Umbilical cord (tissue), 2 donors: ENCODE measurements around the gene UBAP1L. TPM values are rescaled to one million over a fixed set of nuclear protein-coding genes. Genes with fewer than 3 reads are reported as not detected.
A peak's percentile ranks its signal among the peaks of the same experiment; 100 is the strongest.
"Not testable (repeated sequence)": the region's sequence is repeated elsewhere in the genome, so short reads cannot be mapped to it uniquely, and the experiment has no call there.

Experiments
- DNase-seq: peaks from one replicate; pipeline ENCODE4 v3.0.0-alpha.2; 2015; ENCODE audit warnings: low spot score
- total RNA-seq: library from RNA; depleted of rRNA; stranded (reverse); fragments of >200 nt; gene quantifications from one replicate; pipeline ENCODE4 v1.2.3, GENCODE V29; 2014; ENCODE audit warnings: low replicate concordance; ENCODE audit not compliant: insufficient read depth

UBAP1L gene
- 2.2 TPM for total RNA-seq

- DNase-seq: no peak
Measured at GRCh38 chr15:65115086-65115485, at the start of gene UBAP1L. UBAP1L (minus strand) TSS chr15:65115200; CDS start chr15:65106215, 8,985 bp downstream.

- DNase-seq: no peak
Measured at GRCh38 chr15:65164139-65164538, 49.1 kb upstream of the UBAP1L start.

GRCh38 chr15:65163041-65163440 lies 48.0 kb upstream of the UBAP1L start:
- DNase-seq: no peak

- no peak for DNase-seq
Measured at GRCh38 chr15:65156692-65157091, 41.7 kb upstream of the UBAP1L start.

GRCh38 chr15:65154720-65155119 lies 39.7 kb upstream of the UBAP1L start:
- no peak for DNase-seq

- DNase-seq: no peak
Measured at GRCh38 chr15:65147902-65148301, 32.9 kb upstream of the UBAP1L start.

GRCh38 chr15:65146438-65146837 lies 31.4 kb upstream of the UBAP1L start:
- no peak for DNase-seq

- DNase-seq: not testable (repeated sequence)
Measured at GRCh38 chr15:65138631-65139030, 23.6 kb upstream of the UBAP1L start.

- DNase-seq: not testable (repeated sequence)
Measured at GRCh38 chr15:65137893-65138292, 22.9 kb upstream of the UBAP1L start.

- not testable (repeated sequence) for DNase-seq
Measured at GRCh38 chr15:65137089-65137488, 22.1 kb upstream of the UBAP1L start.

GRCh38 chr15:65134538-65134937 lies 19.5 kb upstream of the UBAP1L start:
- no peak for DNase-seq

GRCh38 chr15:65133548-65134200 lies 18.7 kb upstream of the UBAP1L start, which contains the start of gene PDCD7:
PDCD7 (minus strand) TSS chr15:65133808; CDS start chr15:65133781, 27 bp downstream.
- peak; percentile 97 for DNase-seq

- peak; percentile 35 for DNase-seq
Measured at GRCh38 chr15:65132878-65133547, 18.0 kb upstream of the UBAP1L start.

- DNase-seq: no peak
Measured at GRCh38 chr15:65130941-65131340, 15.9 kb upstream of the UBAP1L start.

GRCh38 chr15:65115542-65115941 lies 542 bp upstream of the UBAP1L start:
- no peak for DNase-seq

GRCh38 chr15:65110676-65111292 lies 4.2 kb downstream of the UBAP1L start:
- DNase-seq: no peak

GRCh38 chr15:65106011-65106590 lies 8.9 kb downstream of the UBAP1L start:
- no peak for DNase-seq

GRCh38 chr15:65105038-65105437 lies 10.0 kb downstream of the UBAP1L start:
- no peak for DNase-seq

GRCh38 chr15:65102912-65103311 lies 12.1 kb downstream of the UBAP1L start:
- DNase-seq: no peak

- no peak for DNase-seq
Measured at GRCh38 chr15:65101891-65102708, 12.9 kb downstream of the UBAP1L start.

GRCh38 chr15:65101411-65101890 lies 13.5 kb downstream of the UBAP1L start:
- peak; percentile 80 for DNase-seq
